Skeletal muscle satellite cell (primary cell): Measurements from ENCODE around the gene CLIP4.
"Not testable (repeated sequence)": the region's sequence is repeated elsewhere in the genome, so short reads cannot be mapped to it uniquely, and the experiment has no call there.

Experiments used
- H3K27me3 ChIP-seq: 2 replicates; pipeline ENCODE4 v1.7.0; 2013; ENCODE audit warnings: low read length; ENCODE audit not compliant: control insufficient read depth, insufficient read depth
- H3K36me3 ChIP-seq: 2 replicates; pipeline ENCODE4 v1.7.0; 2013; ENCODE audit warnings: mild to moderate bottlenecking, control low read depth, low read length; ENCODE audit not compliant: insufficient read depth
- H3K4me1 ChIP-seq: 2 replicates; pipeline ENCODE4 v1.7.0; 2013; ENCODE audit warnings: low read length; ENCODE audit not compliant: control insufficient read depth, insufficient read depth
- H3K4me2 ChIP-seq: 2 replicates; pipeline ENCODE4 v1.7.0; 2013; ENCODE audit warnings: mild to moderate bottlenecking, low read length
- H3K4me3 ChIP-seq: 2 replicates; pipeline ENCODE4 v1.7.0; 2013; ENCODE audit warnings: low read length
- H3K9ac ChIP-seq: 2 replicates; pipeline ENCODE4 v1.7.0; 2013; ENCODE audit warnings: mild to moderate bottlenecking, low read depth, low read length, moderate library complexity
- H3K9me3 ChIP-seq: replicated peaks from 2 replicates; pipeline ENCODE4 v1.7.0; 2013; ENCODE audit warnings: mild to moderate bottlenecking, control low read depth, low read length

Gene CLIP4

GRCh38 chr2:29075894-29076705, 39.1 kb upstream of the CLIP4 start:
- Histone ChIP-seq H3K36me3 (no peaks in the 10 kb centered on the region), H3K4me1 (no peaks in the 10 kb centered on the region), H3K27me3 (peaks cover 13% of the 10 kb centered on the region), H3K9ac (no peak overlapping the region), H3K9me3 (peaks cover 4% of the 10 kb centered on the region), H3K4me3 (no peak overlapping the region), H3K4me2 (peak overlapping the region; percentile 53)

GRCh38 chr2:29079887-29080286, 35.3 kb upstream of the CLIP4 start:
- no peak overlapping the region for H3K4me2 ChIP-seq
- H3K36me3 ChIP-seq: no peaks in the 10 kb centered on the region
- H3K9ac ChIP-seq: no peak overlapping the region
- no peaks in the 10 kb centered on the region for H3K27me3 ChIP-seq
- H3K9me3 ChIP-seq: peaks cover 4% of the 10 kb centered on the region
- no peak overlapping the region for H3K4me3 ChIP-seq
- H3K4me1 ChIP-seq: no peaks in the 10 kb centered on the region

GRCh38 chr2:29080886-29081743, 34.1 kb upstream of the CLIP4 start:
- H3K9me3 ChIP-seq: peaks cover 4% of the 10 kb centered on the region
- H3K9ac ChIP-seq: no peak overlapping the region
- H3K4me1 ChIP-seq: no peaks in the 10 kb centered on the region

GRCh38 chr2:29082804-29083495, 32.3 kb upstream of the CLIP4 start:
- Histone ChIP-seq H3K4me1 (no peaks in the 10 kb centered on the region), H3K27me3 (no peaks in the 10 kb centered on the region), H3K36me3 (no peaks in the 10 kb centered on the region), H3K9ac (no peak overlapping the region), H3K4me3 (no peak overlapping the region), H3K4me2 (no peak overlapping the region), H3K9me3 (peaks cover 4% of the 10 kb centered on the region)

More at GRCh38 chr2:29080886-29081743, 34.1 kb upstream of the CLIP4 start:
- Histone ChIP-seq H3K27me3 (no peaks in the 10 kb centered on the region), H3K4me3 (no peak overlapping the region), H3K36me3 (no peaks in the 10 kb centered on the region), H3K4me2 (no peak overlapping the region)

- Histone ChIP-seq H3K4me1 (peaks cover 7% of the 10 kb centered on the region), H3K4me3 (no peak overlapping the region), H3K9ac (no peak overlapping the region)
These were observed 30.7 kb upstream of the CLIP4 start for GRCh38 chr2:29084554-29084953.

GRCh38 chr2:29090311-29090710, 24.9 kb upstream of the CLIP4 start:
- H3K4me1 ChIP-seq, H3K9ac ChIP-seq, H3K4me2 ChIP-seq, H3K9me3 ChIP-seq, H3K4me3 ChIP-seq, H3K27me3 ChIP-seq, H3K36me3 ChIP-seq: not testable (repeated sequence)

More at GRCh38 chr2:29084554-29084953, 30.7 kb upstream of the CLIP4 start:
- H3K36me3 ChIP-seq: no peaks in the 10 kb centered on the region
- no peak overlapping the region for H3K4me2 ChIP-seq
- no peaks in the 10 kb centered on the region for H3K27me3 ChIP-seq
- peaks cover 4% of the 10 kb centered on the region for H3K9me3 ChIP-seq

- Histone ChIP-seq H3K9ac (no peak overlapping the region), H3K4me2 (no peak overlapping the region), H3K9me3 (no peaks in the 10 kb centered on the region), H3K4me3 (no peak overlapping the region), H3K4me1 (no peaks in the 10 kb centered on the region), H3K36me3 (no peaks in the 10 kb centered on the region), H3K27me3 (no peaks in the 10 kb centered on the region)
These were observed 18.2 kb upstream of the CLIP4 start for GRCh38 chr2:29096969-29097368.

- no peaks in the 10 kb centered on the region for H3K4me1 ChIP-seq
- H3K36me3 ChIP-seq: no peaks in the 10 kb centered on the region
- no peak overlapping the region for H3K9ac ChIP-seq
- no peak overlapping the region for H3K4me2 ChIP-seq
- no peaks in the 10 kb centered on the region for H3K27me3 ChIP-seq
- no peak overlapping the region for H3K4me3 ChIP-seq
- H3K9me3 ChIP-seq: no peaks in the 10 kb centered on the region
These were observed 17.6 kb upstream of the CLIP4 start for GRCh38 chr2:29097569-29097968.

GRCh38 chr2:29100564-29100963, 14.7 kb upstream of the CLIP4 start:
- Histone ChIP-seq H3K9ac (no peak overlapping the region), H3K4me3 (no peak overlapping the region), H3K9me3 (no peaks in the 10 kb centered on the region), H3K27me3 (no peaks in the 10 kb centered on the region), H3K36me3 (no peaks in the 10 kb centered on the region), H3K4me2 (no peak overlapping the region), H3K4me1 (no peaks in the 10 kb centered on the region)

- no peaks in the 10 kb centered on the region for H3K36me3 ChIP-seq
These were observed 10.5 kb upstream of the CLIP4 start for GRCh38 chr2:29104688-29105087.

GRCh38 chr2:29105375-29105774, 9.8 kb upstream of the CLIP4 start:
- no peak overlapping the region for H3K9ac ChIP-seq
- no peaks in the 10 kb centered on the region for H3K27me3 ChIP-seq
- no peak overlapping the region for H3K4me3 ChIP-seq
- no peaks in the 10 kb centered on the region for H3K36me3 ChIP-seq
- no peaks in the 10 kb centered on the region for H3K9me3 ChIP-seq
- H3K4me2 ChIP-seq: no peak overlapping the region
- H3K4me1 ChIP-seq: peaks cover 16% of the 10 kb centered on the region

More at GRCh38 chr2:29104688-29105087, 10.5 kb upstream of the CLIP4 start:
- Histone ChIP-seq H3K4me3 (no peak overlapping the region), H3K4me2 (no peak overlapping the region), H3K9ac (no peak overlapping the region), H3K9me3 (no peaks in the 10 kb centered on the region), H3K27me3 (no peaks in the 10 kb centered on the region), H3K4me1 (peaks cover 15% of the 10 kb centered on the region)
